ENCODE measurements around the gene CCS. TPM values are rescaled to one million over a fixed set of nuclear protein-coding genes. Genes with fewer than 3 reads are reported as not detected.

CCS gene
- total and polyA plus RNA-seq, 2 of the 4 experiments (the other 2 are of a cell fraction): 20.1 to 53.0 TPM

DNA sequence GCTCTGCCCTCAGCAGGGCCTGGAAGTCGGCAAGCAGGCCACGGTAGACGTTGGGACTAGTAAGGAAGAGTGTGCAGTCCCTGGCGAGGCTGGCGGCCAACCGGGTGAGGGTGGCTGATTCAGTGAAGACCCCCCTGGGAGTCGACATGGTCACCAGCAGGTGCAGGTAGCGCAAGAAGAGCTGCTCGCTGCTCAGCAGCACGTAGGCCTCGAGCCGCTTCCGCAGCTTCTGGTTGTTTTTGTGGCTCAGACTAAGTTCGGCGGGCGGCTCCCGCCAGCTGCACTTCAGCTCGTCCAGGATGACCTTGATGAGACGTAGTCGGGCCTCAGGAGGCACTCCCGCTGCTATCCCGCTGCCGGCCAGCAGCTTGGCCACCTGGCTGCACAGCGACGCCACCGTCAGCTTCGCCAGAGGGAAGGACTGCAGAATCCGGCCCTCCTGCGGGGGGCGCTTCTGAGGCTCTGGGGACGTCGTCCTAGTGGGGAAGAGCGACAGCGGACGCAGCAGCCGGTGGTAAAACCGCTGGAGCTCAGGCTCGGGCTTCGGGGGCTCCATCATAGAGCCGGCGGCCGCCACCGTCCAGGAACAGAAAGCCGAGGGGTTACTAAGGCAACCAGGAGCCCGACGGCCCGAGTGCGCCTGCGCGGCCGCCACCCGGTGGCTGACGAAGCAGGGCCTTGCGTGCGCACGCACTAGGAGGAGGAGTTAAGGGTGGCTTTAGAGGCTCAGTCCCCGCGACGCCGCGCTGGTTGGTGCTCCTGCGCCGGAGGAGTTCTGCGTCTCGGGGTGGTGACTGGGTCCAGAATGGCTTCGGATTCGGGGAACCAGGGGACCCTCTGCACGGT lies at the start of gene CCS, which contains the start of gene CCDC87 (continued):
- TF ChIP-seq, protein P1, sequence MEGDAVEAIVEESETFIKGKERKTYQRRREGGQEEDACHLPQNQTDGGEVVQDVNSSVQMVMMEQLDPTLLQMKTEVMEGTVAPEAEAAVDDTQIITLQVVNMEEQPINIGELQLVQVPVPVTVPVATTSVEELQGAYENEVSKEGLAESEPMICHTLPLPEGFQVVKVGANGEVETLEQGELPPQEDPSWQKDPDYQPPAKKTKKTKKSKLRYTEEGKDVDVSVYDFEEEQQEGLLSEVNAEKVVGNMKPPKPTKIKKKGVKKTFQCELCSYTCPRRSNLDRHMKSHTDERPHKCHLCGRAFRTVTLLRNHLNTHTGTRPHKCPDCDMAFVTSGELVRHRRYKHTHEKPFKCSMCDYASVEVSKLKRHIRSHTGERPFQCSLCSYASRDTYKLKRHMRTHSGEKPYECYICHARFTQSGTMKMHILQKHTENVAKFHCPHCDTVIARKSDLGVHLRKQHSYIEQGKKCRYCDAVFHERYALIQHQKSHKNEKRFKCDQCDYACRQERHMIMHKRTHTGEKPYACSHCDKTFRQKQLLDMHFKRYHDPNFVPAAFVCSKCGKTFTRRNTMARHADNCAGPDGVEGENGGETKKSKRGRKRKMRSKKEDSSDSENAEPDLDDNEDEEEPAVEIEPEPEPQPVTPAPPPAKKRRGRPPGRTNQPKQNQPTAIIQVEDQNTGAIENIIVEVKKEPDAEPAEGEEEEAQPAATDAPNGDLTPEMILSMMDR (conservative IDR thresholded peaks at IDR 0.05; ENCODE audit: low read depth, low read length): peak; percentile 76
- no peak for TF ChIP-seq FOS (IDR thresholded peaks at IDR 0.05; ENCODE audit: low read depth, low read length)
- TF ChIP-seq SMC3 (IDR thresholded peaks at IDR 0.05; ENCODE audit: low read depth, low read length): peak; percentile 34
- no peak for TF ChIP-seq BHLHE40 (IDR thresholded peaks at IDR 0.05; ENCODE audit: low read depth, low read length)
- TF ChIP-seq MAZ (IDR thresholded peaks at IDR 0.05; ENCODE audit: borderline replicate concordance, low read depth, low read length): 0 out of 2 replicates have a peak, but pooled peaks have one; percentile 6

Data from IMR-90 (cell line).